SIG-M5 treated with dmso at 0.1 percent for 504 hours (cell line): ENCODE results near the gene WWTR1.
A peak's percentile ranks its signal among the peaks of the same experiment; 100 is the strongest.

Experiments used
- DNase-seq: peaks from one replicate; lab custom pipeline; 2025; ENCODE audit not compliant: unreplicated experiment; lab: John Stamatoyannopoulos, UW

The WWTR1 gene

GRCh38 chr3:149536429-149536828 lies 121.4 kb downstream of the WWTR1 start:
- no peak for DNase-seq

- no peak for DNase-seq
Measured at GRCh38 chr3:149535333-149535685, 122.5 kb downstream of the WWTR1 start.

- DNase-seq = no peak
Measured at GRCh38 chr3:149534671-149535332, 123.0 kb downstream of the WWTR1 start.

- no peak for DNase-seq
Measured at GRCh38 chr3:149534082-149534481, 123.7 kb downstream of the WWTR1 start.

GRCh38 chr3:149532489-149533180 lies 125.2 kb downstream of the WWTR1 start:
- peak; percentile 13 for DNase-seq

GRCh38 chr3:149529099-149529498 lies 128.7 kb downstream of the WWTR1 start:
- no peak for DNase-seq

GRCh38 chr3:149528340-149528650 lies 129.5 kb downstream of the WWTR1 start:
- no peak for DNase-seq

GRCh38 chr3:149527531-149528339 lies 130.1 kb downstream of the WWTR1 start:
- no peak for DNase-seq

- DNase-seq = no peak
Measured at GRCh38 chr3:149523512-149524299, 134.1 kb downstream of the WWTR1 start.

GRCh38 chr3:149519912-149520311 lies 137.9 kb downstream of the WWTR1 start:
- no peak for DNase-seq

- no peak for DNase-seq
Measured at GRCh38 chr3:149516920-149517319, 140.9 kb downstream of the WWTR1 start.

GRCh38 chr3:149515249-149515648 lies 142.6 kb downstream of the WWTR1 start:
- no peak for DNase-seq

GRCh38 chr3:149514471-149514870 lies 143.4 kb downstream of the WWTR1 start:
- no peak for DNase-seq

- DNase-seq = peak; percentile 23
Measured at GRCh38 chr3:149512073-149512782, 145.6 kb downstream of the WWTR1 start.

GRCh38 chr3:149511040-149511626 lies 146.7 kb downstream of the WWTR1 start:
- DNase-seq = no peak

- no peak for DNase-seq
Measured at GRCh38 chr3:149510480-149510879, 147.3 kb downstream of the WWTR1 start.

GRCh38 chr3:149509526-149509925 lies 148.3 kb downstream of the WWTR1 start:
- no peak for DNase-seq

GRCh38 chr3:149507491-149508324 lies 150.1 kb downstream of the WWTR1 start:
- peak; percentile 55 for DNase-seq

GRCh38 chr3:149506965-149507364 lies 150.9 kb downstream of the WWTR1 start:
- no peak for DNase-seq
